Tibial nerve (tissue), 3 donors: ENCODE results near the gene SEC24A.
A peak's percentile ranks its signal among the peaks of the same experiment; 100 is the strongest.

Experiments used
- CTCF ChIP-seq, 5 experiments: fragments of 200-600 bp in 3 of 5; fragments of 450-650 bp in 2 of 5; sonication (generic) in 3 of 5; IDR thresholded peaks; one replicate each; pipeline ENCODE4 v1.5.1; 2016 to 2019; ENCODE audit warnings: antibody characterized with exemption in 5 of 5, mild to moderate bottlenecking in 3 of 5, moderate library complexity in 2 of 5
- POLR2A ChIP-seq, 2 donors: fragments of 450-650 bp; IDR thresholded peaks; one replicate each; pipeline ENCODE4 v1.6.1; 2017; ENCODE audit warnings: antibody characterized with exemption in 2 of 2, mild to moderate bottlenecking in 2 of 2, moderate library complexity in 2 of 2

- TF ChIP-seq CTCF (IDR thresholded peaks at IDR 0.05) (peak; percentile 55 to 75 (median 66)), POLR2A (IDR thresholded peaks at IDR 0.05) (peak; percentile 83 to 89)
Observed at GRCh38 chr5:134738133-134738962, 89.8 kb downstream of the SEC24A start, which contains the start of gene CAMLG.
